Measurements from ENCODE around the gene BIK. TPM values are rescaled to one million over a fixed set of nuclear protein-coding genes. Genes with fewer than 3 reads are reported as not detected.

Gene BIK
- total RNA-seq, 1 donor from 2014 or later, result 5.4 TPM

GRCh38 chr22:43174941-43175531, 64.5 kb downstream of the BIK start:
- no peak overlapping the region for H3K27ac Mint-ChIP-seq
- H3K4me3 Mint-ChIP-seq, result no peak overlapping the region
- TF ChIP-seq CTCF (conservative IDR thresholded peaks at IDR 0.05), result no peak
- H3K4me1 Mint-ChIP-seq (ENCODE audit: unreplicated experiment), result no peaks in the 10 kb centered on the region
- no peaks in the 10 kb centered on the region for H3K9me3 Mint-ChIP-seq
- no peak for DNase-seq (ENCODE audit: extremely low spot score, unreplicated experiment)
- peaks cover 4% of the 10 kb centered on the region for H3K36me3 Mint-ChIP-seq
- no peaks in the 10 kb centered on the region for H3K27me3 Mint-ChIP-seq

- Mint-ChIP-seq H3K9me3 (no peaks in the 10 kb centered on the region), H3K27me3 (no peaks in the 10 kb centered on the region), H3K4me1 (ENCODE audit: unreplicated experiment) (no peaks in the 10 kb centered on the region), H3K27ac (no peak overlapping the region), H3K4me3 (no peak overlapping the region), H3K36me3 (peaks cover 4% of the 10 kb centered on the region)
- no peak for DNase-seq (ENCODE audit: extremely low spot score, unreplicated experiment)
- TF ChIP-seq CTCF (conservative IDR thresholded peaks at IDR 0.05), result no peak
Measured at GRCh38 chr22:43176090-43176489, 65.5 kb downstream of the BIK start.

- H3K4me3 Mint-ChIP-seq, result no peak overlapping the region
- peaks cover 8% of the 10 kb centered on the region for H3K36me3 Mint-ChIP-seq
- no peak for DNase-seq (ENCODE audit: extremely low spot score, unreplicated experiment)
- H3K9me3 Mint-ChIP-seq, result no peaks in the 10 kb centered on the region
- H3K27ac Mint-ChIP-seq, result no peak overlapping the region
- H3K4me1 Mint-ChIP-seq (ENCODE audit: unreplicated experiment), result no peaks in the 10 kb centered on the region
- TF ChIP-seq CTCF (conservative IDR thresholded peaks at IDR 0.05), result no peak
- no peaks in the 10 kb centered on the region for H3K27me3 Mint-ChIP-seq
Measured at GRCh38 chr22:43177479-43177878, 66.9 kb downstream of the BIK start.

Other genes starting within 250 kb of the BIK start
- gene PACSIN2, start 95.6 kb upstream of the BIK start, total RNA-seq (ENCODE audit: low replicate concordance), result 53.4 and 89.1 TPM in 2 replicates
- gene TTLL1, start 21.4 kb upstream of the BIK start, total RNA-seq (ENCODE audit: low replicate concordance), result 11.0 and 16.9 TPM in 2 replicates
- 24.0 and 27.0 TPM in 2 replicates for gene MCAT, start 32.6 kb downstream of the BIK start, total RNA-seq (ENCODE audit: low replicate concordance)
- gene TSPO, start 40.8 kb downstream of the BIK start, total RNA-seq (ENCODE audit: low replicate concordance), result 16.9 and 30.9 TPM in 2 replicates
- gene TTLL12, start 76.4 kb downstream of the BIK start, total RNA-seq (ENCODE audit: low replicate concordance), result 57.3 and 98.5 TPM in 2 replicates
- 1.8 and 42.8 TPM in 2 replicates for gene SCUBE1, start 232.6 kb downstream of the BIK start, total RNA-seq (ENCODE audit: low replicate concordance)